ENCODE results near the gene RAB3D.

- TF ChIP-seq SP1 (IDR thresholded peaks at IDR 0.05) (no peak), ZNF384 (IDR thresholded peaks at IDR 0.05) (no peak), HDGF (IDR thresholded peaks at IDR 0.05; ENCODE audit: borderline replicate concordance) (no peak), TARDBP (IDR thresholded peaks at IDR 0.05) (no peak), ELF4 (IDR thresholded peaks at IDR 0.05) (no peak), SUZ12 (IDR thresholded peaks at IDR 0.05) (no peak), FOXK2 (IDR thresholded peaks at IDR 0.05) (no peak), BHLHE40 (IDR thresholded peaks at IDR 0.05; ENCODE audit: borderline replicate concordance) (no peak), FOXM1 (IDR thresholded peaks at IDR 0.05; ENCODE audit: borderline replicate concordance) (no peak), NFRKB (IDR thresholded peaks at IDR 0.05) (no peak), ARNT (IDR thresholded peaks at IDR 0.05) (no peak)
- TF ChIP-seq, protein P1, sequence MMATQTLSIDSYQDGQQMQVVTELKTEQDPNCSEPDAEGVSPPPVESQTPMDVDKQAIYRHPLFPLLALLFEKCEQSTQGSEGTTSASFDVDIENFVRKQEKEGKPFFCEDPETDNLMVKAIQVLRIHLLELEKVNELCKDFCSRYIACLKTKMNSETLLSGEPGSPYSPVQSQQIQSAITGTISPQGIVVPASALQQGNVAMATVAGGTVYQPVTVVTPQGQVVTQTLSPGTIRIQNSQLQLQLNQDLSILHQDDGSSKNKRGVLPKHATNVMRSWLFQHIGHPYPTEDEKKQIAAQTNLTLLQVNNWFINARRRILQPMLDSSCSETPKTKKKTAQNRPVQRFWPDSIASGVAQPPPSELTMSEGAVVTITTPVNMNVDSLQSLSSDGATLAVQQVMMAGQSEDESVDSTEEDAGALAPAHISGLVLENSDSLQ (IDR thresholded peaks at IDR 0.05) = no peak
Measured at GRCh38 chr19:11349171-11349570, 9.7 kb upstream of the RAB3D start.

Data from HEK293T (cell line).